Measurements from ENCODE around the gene PPP1R9A. TPM values are rescaled to one million over a fixed set of nuclear protein-coding genes. Genes with fewer than 3 reads are reported as not detected.
"Not testable (repeated sequence)": the region's sequence is repeated elsewhere in the genome, so short reads cannot be mapped to it uniquely, and the experiment has no call there.

The PPP1R9A gene
- total RNA-seq, 1 experiment from 2014 or later: 5.9 TPM

- Histone ChIP-seq H3K9me3 (ENCODE audit: low read length) (no peaks in the 10 kb centered on the region), H3F3A (ENCODE audit: low read length, unreplicated experiment) (no peaks in the 10 kb centered on the region), H3K4me3 (ENCODE audit: low read length) (no peak overlapping the region), H2AFZ (ENCODE audit: low read length) (no peak overlapping the region), H3K79me2 (ENCODE audit: low read length) (no peaks in the 10 kb centered on the region), H3K36me3 (ENCODE audit: low read depth, low read length) (no peaks in the 10 kb centered on the region), H3K9ac (ENCODE audit: low read length) (no peak overlapping the region), H3K27ac (ENCODE audit: low read length) (no peak overlapping the region), H3K4me2 (ENCODE audit: low read length) (no peak overlapping the region), H3K27me3 (ENCODE audit: low read length) (no peaks in the 10 kb centered on the region), H3K4me1 (ENCODE audit: insufficient read depth, low read length) (no peaks in the 10 kb centered on the region), H3K9me2 (replicated peaks; ENCODE audit: low read length) (no peaks in the 10 kb centered on the region), H4K20me1 (ENCODE audit: low read length) (no peaks in the 10 kb centered on the region)
- no peak for TF ChIP-seq EZH2 (IDR thresholded peaks at IDR 0.05; ENCODE audit: low read length, unreplicated experiment)
- TF ChIP-seq CTCF (conservative IDR thresholded peaks at IDR 0.05; ENCODE audit: low read depth, low read length): no peak
- no peak for TF ChIP-seq EZH2phosphoT487 (IDR thresholded peaks at IDR 0.05; ENCODE audit: borderline replicate concordance, low read length)
- DNase-seq (no peak), ATAC-seq (no peak)
- ChIA-PET POLR2A (ENCODE audit: unreplicated experiment) (no interaction called here), CTCF (no interaction called here)
- no TSS peak for BruUV-seq (replicated peaks)
- intact Hi-C loops (cut with micrococcal nuclease): no loop called here
Observed at GRCh38 chr7:94998266-94999068, 91.1 kb downstream of the PPP1R9A start.

- Histone ChIP-seq H3F3A (ENCODE audit: low read length, unreplicated experiment) (no peaks in the 10 kb centered on the region), H3K27ac (ENCODE audit: low read length) (no peak overlapping the region), H3K36me3 (ENCODE audit: low read depth, low read length) (no peaks in the 10 kb centered on the region), H3K4me1 (ENCODE audit: insufficient read depth, low read length) (no peaks in the 10 kb centered on the region), H3K9me3 (ENCODE audit: low read length) (no peaks in the 10 kb centered on the region), H3K4me2 (ENCODE audit: low read length) (no peak overlapping the region), H4K20me1 (ENCODE audit: low read length) (no peaks in the 10 kb centered on the region), H2AFZ (ENCODE audit: low read length) (no peak overlapping the region), H3K9ac (ENCODE audit: low read length) (no peak overlapping the region), H3K9me2 (replicated peaks; ENCODE audit: low read length) (no peaks in the 10 kb centered on the region), H3K79me2 (ENCODE audit: low read length) (no peaks in the 10 kb centered on the region), H3K27me3 (ENCODE audit: low read length) (no peaks in the 10 kb centered on the region), H3K4me3 (ENCODE audit: low read length) (no peak overlapping the region)
- POLR2A ChIA-PET (ENCODE audit: unreplicated experiment): no interaction called here
- intact Hi-C loops (cut with micrococcal nuclease): no loop called here
- ATAC-seq (no peak), DNase-seq (no peak)
- TF ChIP-seq EZH2phosphoT487 (IDR thresholded peaks at IDR 0.05; ENCODE audit: borderline replicate concordance, low read length): no peak
- TF ChIP-seq CTCF (conservative IDR thresholded peaks at IDR 0.05; ENCODE audit: low read depth, low read length): no peak
- TF ChIP-seq EZH2 (IDR thresholded peaks at IDR 0.05; ENCODE audit: low read length, unreplicated experiment): no peak
- BruUV-seq (replicated peaks): no TSS peak
- CTCF ChIA-PET: no interaction called here
Observed at GRCh38 chr7:94999069-94999351, 91.6 kb downstream of the PPP1R9A start.

- intact Hi-C loops (cut with micrococcal nuclease); H3K79me2 ChIP-seq (ENCODE audit: low read length); H3F3A ChIP-seq (ENCODE audit: low read length, unreplicated experiment); ATAC-seq; CTCF ChIA-PET; H3K4me2 ChIP-seq (ENCODE audit: low read length); H3K9me2 ChIP-seq (replicated peaks; ENCODE audit: low read length); H3K27ac ChIP-seq (ENCODE audit: low read length); H2AFZ ChIP-seq (ENCODE audit: low read length); H3K9ac ChIP-seq (ENCODE audit: low read length); BruUV-seq (replicated peaks); H3K9me3 ChIP-seq (ENCODE audit: low read length); H3K27me3 ChIP-seq (ENCODE audit: low read length); H3K36me3 ChIP-seq (ENCODE audit: low read depth, low read length); POLR2A ChIA-PET (ENCODE audit: unreplicated experiment); H3K4me1 ChIP-seq (ENCODE audit: insufficient read depth, low read length); H3K4me3 ChIP-seq (ENCODE audit: low read length); H4K20me1 ChIP-seq (ENCODE audit: low read length); DNase-seq: not testable (repeated sequence)
Observed at GRCh38 chr7:94999601-95000000, 92.2 kb downstream of the PPP1R9A start.

All from PC-3 (cell line).